Uterus (tissue), 4 donors: ENCODE measurements around the gene XPNPEP3. TPM values are rescaled to one million over a fixed set of nuclear protein-coding genes. Genes with fewer than 3 reads are reported as not detected.
"Not testable (repeated sequence)": the region's sequence is repeated elsewhere in the genome, so short reads cannot be mapped to it uniquely, and the experiment has no call there.

Experiments used
- DNase-seq, 2 donors: peaks; one replicate each; pipeline ENCODE4 v3.0.0-alpha.2; 2019 to 2020
- H3K27ac ChIP-seq, 2 donors: fragments of 200-600 bp; sonication (generic); 1 replicate in 1 of 2; 2 replicates in 1 of 2; pipeline ENCODE4 v1.5.1; 2016 to 2018
- H3K27me3 ChIP-seq, 2 donors: fragments of 200-600 bp; sonication (generic); one replicate each; pipeline ENCODE4 v1.5.1; 2018 to 2019; ENCODE audit warnings: control low read depth in 1 of 2
- H3K36me3 ChIP-seq, 2 donors: fragments of 200-600 bp; sonication (generic); one replicate each; pipeline ENCODE4 v1.5.1; 2019; ENCODE audit warnings: control low read depth in 1 of 2
- H3K4me1 ChIP-seq, 2 donors: fragments of 200-600 bp; sonication (generic); one replicate each; pipeline ENCODE4 v1.5.1; 2018 to 2019; ENCODE audit warnings: control low read depth in 1 of 2
- H3K4me3 ChIP-seq, 2 donors: fragments of 200-600 bp; sonication (generic); 1 replicate in 1 of 2; 2 replicates in 1 of 2; pipeline ENCODE4 v1.5.1; 2018 to 2019; ENCODE audit warnings: mild to moderate bottlenecking in 1 of 2
- H3K9me3 ChIP-seq, 2 donors: fragments of 200-600 bp; sonication (generic); one replicate each; pipeline ENCODE4 v1.5.1; 2019; ENCODE audit warnings: control low read depth in 1 of 2
- CTCF ChIP-seq, 4 experiments: fragments of 200-600 bp in 2 of 4; fragments of 450-650 bp in 2 of 4; sonication (generic) in 2 of 4; IDR thresholded peaks; one replicate each; pipeline ENCODE4 v1.5.1; 2016 to 2019; ENCODE audit warnings: antibody characterized with exemption in 4 of 4, mild to moderate bottlenecking in 2 of 4, moderate library complexity in 1 of 4
- POLR2A ChIP-seq, 2 donors: fragments of 450-650 bp; IDR thresholded peaks; one replicate each; pipeline ENCODE4 v1.6.1; 2016; ENCODE audit warnings: antibody characterized with exemption in 2 of 2, mild to moderate bottlenecking in 1 of 2, moderate library complexity in 1 of 2
- intact Hi-C: fragments of 100-400 bp; cut with DNase I; formaldehyde crosslinking; loops from one replicate; pipeline ENCODE4 v1.15.1; 2023; ENCODE audit warnings: low total_unique reads
- total RNA-seq, 4 donors: library from RNA; depleted of rRNA in 3 of 4; stranded (reverse); fragments of >200 nt in 3 of 4; gene quantifications; one replicate each; pipeline versions ENCODE4 v1.1.0 to v1.2.4, GENCODE V29; 2014 to 2023
- donor health status: DM: yes; HTN: yes; CAD: no.

XPNPEP3 gene
- total RNA-seq, 4 donors from 2014 or later: 1.5 to 25.6 (median 8.0) TPM

- DNase-seq: no peak
- Histone ChIP-seq H3K4me1 (no peaks in the 10 kb centered on the region), H3K36me3 (no peaks in the 10 kb centered on the region), H3K27me3 (no peaks in the 10 kb centered on the region), H3K27ac (peak overlapping the region; percentile 83 to 86), H3K9me3 (no peaks in the 10 kb centered on the region), H3K4me3 (peak overlapping the region; percentile 84 to 99)
- intact Hi-C loops: no loop called here
- no peak for TF ChIP-seq CTCF (IDR thresholded peaks at IDR 0.05)
- no peak for TF ChIP-seq POLR2A (IDR thresholded peaks at IDR 0.05)
Measured at GRCh38 chr22:40818192-40818746, 38.7 kb upstream of the XPNPEP3 start.

GRCh38 chr22:40818747-40819598 lies 38.0 kb upstream of the XPNPEP3 start, which contains the start of gene SLC25A17:
SLC25A17 (minus strand) TSS chr22:40819346; CDS start chr22:40819248, 98 bp downstream.
- Histone ChIP-seq H3K27me3 (no peaks in the 10 kb centered on the region), H3K4me3 (peak within 1 kb of the TSS; percentile 84 to 99), H3K4me1 (no peaks in the 10 kb centered on the region), H3K9me3 (no peaks in the 10 kb centered on the region), H3K27ac (peak within 1 kb of the TSS; percentile 83 to 86), H3K36me3 (no peaks in the 10 kb centered on the region)
- intact Hi-C loops: no loop called here
- DNase-seq: peak; percentile 88 to 90
- peak in 1 of 2 donors; percentile 51 for TF ChIP-seq POLR2A (IDR thresholded peaks at IDR 0.05)
- peak in 3 of 4 experiments; percentile 30 to 47 (median 42) for TF ChIP-seq CTCF (IDR thresholded peaks at IDR 0.05)

- TF ChIP-seq CTCF (IDR thresholded peaks at IDR 0.05) (no peak), POLR2A (IDR thresholded peaks at IDR 0.05) (no peak)
- H3K36me3 ChIP-seq: no peaks in the 10 kb centered on the region
- intact Hi-C loops: no loop called here
- H3K27ac ChIP-seq: peak overlapping the region; percentile 83 to 86
- no peaks in the 10 kb centered on the region for H3K27me3 ChIP-seq
- DNase-seq: peak in 1 of 2 donors; percentile 31
- no peaks in the 10 kb centered on the region for H3K9me3 ChIP-seq
- H3K4me3 ChIP-seq: peak overlapping the region; percentile 84 to 99
- no peaks in the 10 kb centered on the region for H3K4me1 ChIP-seq
Measured at GRCh38 chr22:40819599-40820140, 37.3 kb upstream of the XPNPEP3 start.

- Histone ChIP-seq H3K4me1 (no peaks in the 10 kb centered on the region), H3K4me3 (no peak overlapping the region), H3K9me3 (no peaks in the 10 kb centered on the region), H3K36me3 (no peaks in the 10 kb centered on the region), H3K27ac (no peak overlapping the region), H3K27me3 (no peaks in the 10 kb centered on the region)
- DNase-seq: no peak
- intact Hi-C loops: no loop called here
- no peak for TF ChIP-seq POLR2A (IDR thresholded peaks at IDR 0.05)
- no peak for TF ChIP-seq CTCF (IDR thresholded peaks at IDR 0.05)
Measured at GRCh38 chr22:40823426-40823825, 33.5 kb upstream of the XPNPEP3 start.

GRCh38 chr22:40826292-40826691 lies 30.7 kb upstream of the XPNPEP3 start:
- H3K36me3 ChIP-seq, H3K4me1 ChIP-seq, DNase-seq, H3K27me3 ChIP-seq, H3K27ac ChIP-seq, H3K4me3 ChIP-seq, H3K9me3 ChIP-seq, intact Hi-C loops: not testable (repeated sequence)
